Measurements from ENCODE around the gene SPTAN1.
A peak's percentile ranks its signal among the peaks of the same experiment; 100 is the strongest.
"Not testable (repeated sequence)": the region's sequence is repeated elsewhere in the genome, so short reads cannot be mapped to it uniquely, and the experiment has no call there.

The SPTAN1 gene

DNA sequence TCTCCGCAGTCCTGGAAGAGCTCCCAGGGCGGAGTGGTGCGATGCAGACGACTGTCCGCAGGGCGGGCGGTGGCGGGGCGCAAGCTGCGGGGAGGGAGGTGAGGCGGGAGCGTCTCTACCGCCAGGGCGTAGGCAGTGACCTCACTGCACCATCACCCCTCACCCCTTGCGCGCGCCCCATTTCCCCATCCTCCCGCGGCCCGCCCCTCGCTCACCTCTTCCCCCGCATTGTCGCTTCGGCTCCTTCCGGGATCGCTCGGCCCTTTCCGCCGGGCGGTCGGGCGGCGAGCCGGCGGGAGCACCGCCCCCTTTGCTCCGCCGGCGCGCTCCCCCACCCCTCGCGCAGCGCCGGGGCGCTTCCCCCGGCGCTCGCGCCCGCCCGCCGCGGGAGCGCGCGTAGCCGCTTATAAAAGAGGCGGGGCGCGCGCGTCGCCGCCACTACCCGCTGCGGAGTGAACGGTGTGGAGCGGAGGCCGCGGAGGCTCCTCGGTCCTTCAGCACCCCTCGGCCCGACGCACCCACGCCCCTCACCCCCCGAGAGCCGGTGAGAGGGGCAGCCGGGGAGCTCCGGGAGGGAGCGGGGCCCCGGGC is at the start of gene SPTAN1:
SPTAN1 (plus strand) TSS at position 435 of the 591 bp plus-strand sequence. CDS start 14,154 bp downstream, outside the sequence.
- no peak for DNase-seq (ENCODE audit: low read depth)

DNA sequence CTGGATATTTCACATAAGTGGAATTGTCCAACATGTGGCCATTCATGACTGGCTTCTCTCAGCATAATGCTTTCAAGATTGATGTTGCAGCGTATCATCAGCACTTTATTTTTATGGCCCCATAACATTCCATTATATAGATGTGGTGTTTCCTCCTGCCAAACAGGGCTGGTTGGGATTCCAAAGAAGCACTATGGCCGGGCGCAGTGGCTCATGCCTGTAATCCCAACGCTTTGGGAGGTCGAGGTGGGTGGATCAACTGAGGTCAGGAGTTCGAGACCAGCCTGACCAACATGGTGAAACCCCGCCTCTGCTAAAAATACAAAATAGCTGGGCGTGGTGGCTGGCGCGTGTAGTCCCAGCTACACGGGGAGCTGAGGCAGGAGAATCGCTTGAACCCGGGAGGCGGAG is 49.0 kb upstream of the SPTAN1 start:
- DNase-seq (ENCODE audit: low read depth) = peak; percentile 75

DNA sequence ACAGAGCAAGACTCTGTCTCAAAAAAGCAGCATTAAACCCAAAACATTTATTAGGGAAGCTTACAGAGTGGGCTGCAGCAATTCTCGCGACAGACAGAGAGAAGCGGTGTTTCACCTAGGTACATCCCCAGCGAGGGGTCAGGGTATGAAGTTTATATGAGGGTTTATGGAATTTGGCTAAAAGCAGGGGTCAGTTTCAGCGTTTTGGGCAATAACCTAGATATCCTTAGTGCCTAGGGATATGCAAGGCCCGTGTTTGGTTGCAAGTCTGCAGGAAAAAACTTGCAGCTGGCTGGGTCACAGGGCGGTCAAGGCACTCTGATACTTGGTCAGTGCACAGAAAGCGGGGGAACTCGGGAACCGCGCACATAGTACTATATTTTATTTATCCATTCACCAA is 48.5 kb upstream of the SPTAN1 start:
- DNase-seq (ENCODE audit: low read depth) = no peak

DNA sequence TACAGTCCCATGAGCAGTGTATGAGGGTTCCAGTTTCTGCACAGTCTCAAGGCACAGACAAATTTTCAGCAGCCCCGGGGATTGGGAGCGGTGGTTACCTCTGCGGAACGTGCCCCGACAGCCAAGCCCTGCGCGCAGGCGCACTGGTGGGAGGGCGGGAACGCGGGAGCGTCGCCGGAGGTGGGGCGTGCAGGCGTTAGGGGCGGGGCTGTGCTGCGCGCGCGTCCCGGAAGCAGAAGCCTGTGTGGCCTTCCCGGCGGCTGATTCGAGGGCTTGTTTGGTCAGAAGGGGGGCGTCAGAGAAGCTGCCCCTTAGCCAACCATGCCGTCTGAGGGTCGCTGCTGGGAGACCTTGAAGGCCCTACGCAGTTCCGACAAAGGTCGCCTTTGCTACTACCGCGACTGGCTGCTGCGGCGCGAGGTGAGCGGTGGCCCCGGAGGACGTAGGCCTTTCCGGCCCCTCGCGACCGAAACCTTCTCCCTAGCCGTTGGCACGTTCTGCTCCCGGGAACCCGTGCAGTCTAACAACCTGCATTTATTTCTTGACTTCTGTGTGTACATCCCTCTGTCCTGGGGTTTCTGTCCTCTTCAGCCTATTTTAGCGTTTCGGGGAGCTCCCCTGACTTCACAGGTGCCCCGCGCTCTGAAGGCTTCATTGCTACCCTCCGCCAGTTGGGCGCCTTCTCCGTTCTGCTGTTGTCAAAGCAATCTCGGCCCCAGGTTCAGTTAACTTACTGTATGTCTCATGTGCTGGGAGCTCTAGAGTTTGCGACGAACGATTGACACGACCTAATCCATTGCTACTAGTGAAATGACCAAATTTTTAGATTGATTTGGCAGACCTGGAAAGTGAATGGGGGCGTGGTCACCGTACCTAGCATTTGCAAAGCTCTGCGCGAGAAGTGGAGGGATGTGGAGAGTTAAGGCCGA is 47.6 kb upstream of the SPTAN1 start, which contains the start of gene GLE1:
GLE1 (plus strand) TSS at position 235 of the 929 bp plus-strand sequence; CDS start at position 322, 87 bp downstream.
- DNase-seq (ENCODE audit: low read depth) = peak; percentile 32

DNA sequence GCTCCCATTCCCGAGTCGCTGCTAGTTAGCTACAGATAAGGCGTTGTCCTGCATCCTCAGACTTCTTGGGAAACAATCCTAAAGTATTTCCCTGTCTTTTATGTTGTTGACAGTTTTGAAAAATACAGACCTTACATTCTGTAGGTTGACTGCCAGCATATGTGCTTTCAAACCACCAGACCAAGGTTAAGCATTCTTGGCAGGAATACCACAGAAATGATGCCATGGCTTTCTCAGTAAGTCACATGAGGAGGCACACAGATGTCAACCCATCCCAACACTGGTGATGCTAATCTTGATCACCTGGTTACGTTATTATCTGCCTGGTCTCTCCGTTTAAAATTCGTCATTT is 47.0 kb upstream of the SPTAN1 start:
- DNase-seq (ENCODE audit: low read depth) = peak; percentile 39

DNA sequence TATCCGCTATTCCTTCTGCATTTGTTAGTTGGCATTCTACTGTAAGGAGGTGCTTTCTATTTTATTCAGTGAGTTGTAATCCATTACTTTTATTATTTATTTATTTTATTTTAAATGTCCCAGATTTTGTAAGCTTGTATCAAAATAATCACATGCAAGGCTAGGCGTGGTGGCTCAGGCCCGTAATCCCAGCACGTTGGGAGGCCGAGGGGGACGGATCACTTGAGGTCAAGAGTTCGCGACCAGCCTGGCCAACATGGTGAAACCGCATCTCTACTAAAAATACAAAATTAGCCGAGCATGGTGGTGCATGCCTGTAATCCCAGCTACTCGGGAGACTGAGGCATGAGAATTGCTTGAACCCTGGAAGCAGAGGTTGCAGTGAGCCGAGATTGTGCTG is 46.5 kb upstream of the SPTAN1 start:
- not testable (repeated sequence) for DNase-seq (ENCODE audit: low read depth)

DNA sequence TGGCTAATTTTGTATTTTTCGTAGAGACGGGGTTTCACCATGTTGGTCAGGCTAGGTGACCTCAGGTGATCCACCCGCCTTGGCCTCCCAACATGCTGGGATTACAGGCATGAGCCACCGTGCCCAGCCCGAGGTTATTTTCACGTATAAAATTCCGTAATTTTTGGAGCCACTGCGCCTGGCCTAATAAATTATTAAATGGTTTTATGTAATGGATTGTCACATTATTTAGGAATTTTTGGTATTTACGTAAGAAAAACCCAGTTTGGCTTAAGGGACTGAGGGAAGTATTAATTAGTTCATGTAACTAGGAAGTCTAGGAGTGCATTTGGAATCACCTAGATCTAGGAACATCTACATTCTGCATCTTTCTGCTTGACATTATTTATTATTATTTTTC is 39.6 kb upstream of the SPTAN1 start:
- DNase-seq (ENCODE audit: low read depth) = no peak

DNA sequence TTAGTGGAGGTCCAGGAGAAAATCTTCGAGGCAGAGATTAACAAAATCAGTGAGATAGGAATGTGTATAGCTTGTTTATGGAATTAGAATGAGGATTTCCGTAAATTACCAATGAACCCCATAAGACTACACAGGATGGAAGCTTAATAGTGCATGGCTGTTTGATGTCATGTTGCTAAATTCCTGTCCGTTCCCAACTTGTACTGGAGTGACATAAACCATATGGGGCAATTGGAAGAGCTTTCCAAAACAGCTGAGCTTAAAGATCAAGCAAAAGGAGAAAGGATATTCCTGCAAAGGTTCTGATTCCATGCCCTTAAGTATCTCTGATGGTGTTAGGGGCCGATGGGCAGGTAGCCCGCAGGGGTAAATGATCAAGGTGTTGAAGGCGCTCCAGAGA is 30.4 kb upstream of the SPTAN1 start:
- DNase-seq (ENCODE audit: low read depth) = no peak

DNA sequence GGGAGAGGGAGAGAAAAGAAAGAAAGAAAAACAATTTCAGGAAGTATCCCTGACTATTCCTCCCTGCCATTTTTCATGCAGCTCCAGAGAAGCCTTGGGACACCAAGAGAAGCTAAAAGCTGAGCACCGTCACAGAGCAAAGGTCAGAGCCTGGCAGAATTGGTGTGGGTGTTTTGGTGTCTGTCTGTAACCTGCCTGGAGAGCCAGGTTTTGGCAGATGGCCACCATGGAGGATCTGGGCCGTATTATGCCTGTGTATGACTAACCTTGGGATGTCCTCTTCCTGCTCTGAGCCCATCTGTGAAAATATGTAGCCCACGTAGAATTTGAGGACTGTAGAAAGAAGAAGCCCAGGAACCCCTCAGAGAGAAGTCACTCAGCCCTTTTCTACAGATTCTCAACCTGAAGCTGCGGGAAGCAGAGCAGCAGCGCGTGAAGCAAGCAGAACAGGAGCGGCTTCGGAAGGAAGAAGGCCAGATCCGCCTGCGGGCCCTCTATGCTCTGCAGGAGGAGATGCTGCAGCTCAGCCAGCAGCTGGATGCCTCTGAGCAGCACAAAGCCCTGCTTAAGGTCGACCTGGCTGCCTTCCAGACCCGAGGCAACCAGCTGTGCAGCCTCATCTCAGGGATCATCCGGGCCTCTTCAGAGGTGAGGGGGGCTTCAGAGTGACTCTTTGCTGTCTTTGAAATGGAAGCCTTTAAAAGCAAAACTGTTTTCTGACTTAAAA is 29.0 kb upstream of the SPTAN1 start:
- no peak for DNase-seq (ENCODE audit: low read depth)

DNA sequence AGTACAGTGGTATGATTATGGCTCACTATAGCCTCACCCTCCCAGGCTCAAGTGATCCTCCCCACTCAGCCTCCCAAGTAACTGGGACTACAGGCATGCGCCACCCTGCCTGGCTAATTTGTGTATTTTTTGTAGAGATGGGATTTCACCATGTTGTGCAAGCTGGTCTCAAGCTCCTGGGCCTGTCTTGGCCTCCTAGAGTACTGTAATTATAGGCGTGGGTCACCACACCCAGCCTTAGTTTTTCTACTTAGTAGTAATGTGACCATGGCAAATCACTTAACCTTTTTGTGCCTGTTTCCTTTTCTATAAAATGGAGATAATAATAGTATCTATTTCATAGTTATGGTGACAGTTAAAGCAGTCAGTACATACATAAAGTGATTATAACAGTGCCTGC is 25.7 kb upstream of the SPTAN1 start:
- DNase-seq (ENCODE audit: low read depth) = no peak

DNA sequence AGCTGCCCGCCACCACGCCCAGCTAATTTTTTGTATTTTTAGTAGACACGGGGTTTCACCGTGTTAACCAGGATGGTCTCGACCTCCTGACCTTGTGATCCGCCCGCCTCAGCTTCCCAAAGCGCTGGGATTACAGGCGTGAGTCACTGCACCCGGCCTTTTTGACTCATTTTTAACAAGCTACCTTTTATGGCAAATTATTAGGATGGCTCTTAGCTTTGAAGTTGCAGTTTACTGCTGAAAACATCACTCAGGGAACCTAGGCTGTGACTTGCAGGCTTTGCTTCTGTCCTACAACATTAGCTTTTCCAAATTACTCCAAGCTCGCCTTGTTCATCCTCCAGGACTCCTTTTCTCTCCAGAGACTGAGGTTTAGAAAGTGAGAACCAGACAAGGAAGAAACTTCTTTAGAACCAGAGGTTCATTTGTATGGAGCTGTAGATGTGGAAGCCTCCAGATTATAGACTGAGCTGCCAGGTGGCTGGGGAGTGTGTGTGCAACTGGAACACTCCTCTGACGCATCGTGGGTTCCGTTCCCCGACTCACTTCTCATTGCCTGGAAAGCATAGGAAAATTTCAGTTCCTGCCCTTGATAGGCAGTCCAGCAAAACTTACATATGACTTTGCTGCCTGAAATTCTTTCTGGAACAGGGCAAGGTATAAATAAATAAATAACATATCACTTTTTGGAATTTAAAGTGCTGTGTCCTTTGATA is 23.8 kb upstream of the SPTAN1 start:
- DNase-seq (ENCODE audit: low read depth) = no peak

DNA sequence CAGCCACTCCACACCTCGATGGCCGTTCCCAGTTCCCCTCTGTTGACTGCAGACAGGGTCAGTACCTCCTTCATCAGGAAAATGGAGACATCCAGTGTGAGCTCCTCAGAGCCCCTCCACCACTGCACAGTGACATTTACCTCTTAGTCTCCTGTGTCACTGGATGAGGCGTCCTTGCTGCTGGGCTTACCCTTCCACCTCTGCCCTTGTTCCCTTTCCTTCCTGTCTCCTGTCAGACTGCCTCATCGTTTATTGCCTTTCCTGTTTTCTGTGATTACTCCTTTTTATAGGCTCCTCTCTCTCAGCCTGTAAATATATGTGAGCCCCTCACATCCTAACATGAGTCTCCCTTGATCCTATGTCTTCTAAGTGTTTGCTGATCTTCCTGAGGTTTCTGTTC is 23.2 kb upstream of the SPTAN1 start:
- DNase-seq (ENCODE audit: low read depth) = no peak

DNA sequence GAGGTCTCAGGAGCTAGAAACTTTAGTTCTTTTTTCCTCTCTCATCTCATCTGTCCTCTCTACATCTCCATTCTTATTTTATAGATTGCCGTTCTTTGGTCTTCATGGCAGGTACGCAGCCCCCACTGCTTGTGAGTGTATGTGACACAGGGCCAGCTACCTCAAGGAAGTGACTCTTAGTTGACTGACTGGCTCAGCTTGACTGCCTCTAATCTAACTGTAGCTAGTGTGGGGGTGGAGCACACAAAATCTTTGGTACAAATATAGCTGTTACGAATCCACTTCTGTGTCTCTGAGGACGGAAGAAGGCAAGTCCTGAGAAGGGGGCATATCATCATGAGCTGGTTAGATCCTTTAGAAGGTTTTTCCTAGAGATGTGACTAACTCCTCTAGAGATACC is 19.8 kb upstream of the SPTAN1 start:
- no peak for DNase-seq (ENCODE audit: low read depth)

DNA sequence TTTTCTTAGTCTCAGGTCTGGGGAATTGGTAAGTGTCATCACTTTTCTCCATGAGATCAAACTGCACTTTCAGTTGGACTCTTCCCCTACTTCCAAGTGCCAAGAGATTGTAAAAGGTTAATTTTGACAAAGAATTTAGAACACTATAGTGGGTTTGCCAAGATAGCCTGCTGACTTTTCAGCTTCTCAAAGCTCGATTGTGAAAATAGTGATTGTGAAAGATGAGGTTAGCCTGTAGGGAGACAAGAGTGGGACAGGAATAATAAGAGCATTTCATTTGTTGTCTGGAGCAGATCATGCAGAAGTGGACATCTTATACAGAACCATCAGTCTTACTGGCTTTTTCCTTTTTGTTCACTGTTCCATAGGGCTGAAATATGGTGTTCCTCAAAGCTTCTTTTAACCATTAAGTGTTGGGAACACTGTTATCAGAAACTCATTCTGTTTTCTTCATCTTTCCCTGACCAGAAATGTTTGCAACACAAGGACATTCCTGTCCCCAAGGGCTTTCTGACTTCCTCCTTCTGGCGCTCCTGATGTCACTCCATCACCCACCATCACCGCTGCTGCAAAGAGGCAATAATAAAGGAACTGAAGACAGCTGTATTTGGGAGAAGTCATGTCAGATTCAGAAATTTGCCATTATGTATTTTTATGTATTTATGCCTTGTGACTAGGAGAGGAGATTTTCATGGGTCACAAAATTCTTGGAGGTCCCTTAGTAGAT is 11.6 kb upstream of the SPTAN1 start:
- DNase-seq (ENCODE audit: low read depth) = no peak

DNA sequence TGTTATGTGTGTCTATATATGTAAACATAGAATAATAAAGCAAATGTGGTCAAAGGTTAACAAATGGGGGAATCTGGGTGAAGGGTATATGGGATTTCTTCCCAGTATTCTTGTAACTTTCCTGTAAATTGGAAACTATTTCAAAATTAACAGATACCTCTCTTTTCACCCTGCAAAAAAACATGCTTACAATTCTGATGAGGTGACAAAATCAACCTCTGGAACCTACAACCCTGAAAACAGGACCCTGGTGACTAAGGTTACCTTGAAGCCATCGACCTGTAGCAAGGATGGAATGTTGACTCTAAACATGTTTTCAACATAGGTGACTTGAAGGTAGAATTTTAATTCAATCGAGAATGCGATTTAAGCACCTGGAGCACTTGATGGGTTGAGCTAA is 5.9 kb upstream of the SPTAN1 start:
- DNase-seq (ENCODE audit: low read depth) = no peak

DNA sequence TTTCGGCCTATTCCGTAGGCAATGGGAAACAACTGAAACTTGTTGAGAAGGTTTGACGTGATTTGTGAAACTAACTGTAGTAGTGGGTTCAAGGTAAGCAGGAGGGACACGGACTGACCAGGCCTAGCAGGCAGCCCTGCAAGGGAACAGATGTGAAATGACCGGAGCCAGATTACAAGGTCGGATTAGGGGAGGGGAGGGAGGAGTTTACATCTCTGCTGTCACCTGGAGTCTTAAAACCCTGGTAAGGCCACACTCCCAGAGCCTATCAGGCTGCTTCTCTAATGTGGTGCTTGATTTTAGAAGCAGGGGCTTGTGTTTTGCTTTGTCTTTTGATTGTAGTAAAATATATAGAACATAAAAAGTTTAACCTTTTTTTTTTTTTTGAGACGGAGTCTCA is 3.5 kb upstream of the SPTAN1 start:
- no peak for DNase-seq (ENCODE audit: low read depth)

DNA sequence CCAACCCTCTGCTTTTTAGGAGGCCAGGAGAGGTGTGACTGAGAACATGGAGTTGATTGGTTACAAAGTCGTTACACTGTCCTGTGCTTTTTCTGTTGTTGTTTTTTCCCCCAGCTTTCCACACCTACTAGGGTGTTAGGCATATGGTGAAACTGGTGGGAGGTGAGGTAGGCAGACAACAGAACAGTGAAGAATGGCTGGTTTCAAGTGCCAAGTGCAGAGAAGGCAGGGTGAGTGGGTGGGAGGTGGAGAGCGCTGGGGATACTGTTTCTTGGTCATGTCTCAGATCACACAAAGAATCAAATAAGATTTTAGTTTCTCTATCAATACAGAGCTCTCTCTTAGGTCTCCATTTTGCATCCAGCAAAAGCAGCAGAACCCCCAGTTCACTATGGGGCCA is 2.2 kb upstream of the SPTAN1 start:
- no peak for DNase-seq (ENCODE audit: low read depth)

DNA sequence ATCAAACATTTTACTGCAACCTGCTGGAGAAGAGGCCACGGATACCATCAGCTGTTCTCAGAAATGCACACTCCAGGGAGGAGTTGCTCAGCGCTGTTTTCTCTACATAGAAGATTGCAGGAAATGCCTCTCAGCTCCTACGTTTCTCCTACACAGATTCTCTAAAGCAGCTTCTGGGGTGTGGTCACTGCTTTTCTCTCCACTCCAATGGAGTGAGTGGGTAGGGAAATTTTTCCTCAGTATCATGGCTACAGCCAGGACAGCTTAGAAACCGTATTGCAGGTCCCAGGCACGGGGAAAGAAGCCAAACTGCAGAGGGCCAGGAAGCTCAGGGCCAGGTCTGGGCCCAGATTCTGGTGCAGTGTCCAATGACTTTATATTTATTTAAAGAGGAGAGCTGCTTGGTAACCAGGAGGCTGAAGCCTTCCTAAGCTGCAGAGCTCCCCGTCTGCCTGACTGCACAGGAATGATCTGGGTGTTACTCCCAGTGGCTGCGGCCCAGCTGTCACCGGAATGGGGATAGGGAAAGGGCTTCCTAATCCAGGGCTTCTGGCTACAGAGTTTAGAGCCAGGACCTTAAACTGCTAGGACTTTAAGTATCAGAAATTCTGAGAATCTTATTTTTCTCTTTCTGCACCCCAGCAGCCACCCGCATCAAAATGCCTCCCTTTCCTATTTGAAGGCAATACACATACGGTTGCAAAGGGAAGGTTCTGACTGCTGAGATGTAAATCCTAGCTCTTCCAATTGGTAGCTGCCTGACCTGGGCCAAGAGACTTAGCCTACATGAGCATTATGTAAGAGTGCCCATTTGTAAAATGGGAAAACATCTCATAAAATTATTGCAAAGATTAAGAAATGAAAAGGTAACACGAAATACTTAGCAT is 1.4 kb upstream of the SPTAN1 start:
- DNase-seq (ENCODE audit: low read depth) = no peak

DNA sequence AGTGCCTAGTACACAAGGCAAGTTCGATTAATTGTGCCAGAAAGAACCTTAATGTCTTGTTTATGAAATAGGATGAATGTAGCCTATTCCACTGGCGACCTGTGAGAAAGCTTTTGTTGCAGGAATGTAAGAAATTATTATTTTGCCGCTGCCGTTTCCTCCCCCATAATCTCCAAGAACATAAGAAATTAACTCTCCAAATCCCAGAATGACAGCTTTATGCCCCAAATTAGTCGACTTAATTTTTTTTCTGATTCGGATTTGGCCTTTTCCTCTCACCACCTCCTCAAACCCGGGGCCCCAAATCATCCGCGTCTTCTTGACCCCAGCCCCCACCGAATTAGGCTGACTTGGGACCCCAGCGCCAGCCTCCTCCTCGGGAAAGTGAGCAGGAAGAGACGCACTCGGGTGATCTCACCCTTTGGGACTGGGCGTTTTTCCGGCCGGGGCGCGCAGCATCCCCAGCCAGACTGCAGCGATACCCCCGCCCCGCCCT is 682 bp upstream of the SPTAN1 start:
- DNase-seq (ENCODE audit: low read depth) = no peak

DNA sequence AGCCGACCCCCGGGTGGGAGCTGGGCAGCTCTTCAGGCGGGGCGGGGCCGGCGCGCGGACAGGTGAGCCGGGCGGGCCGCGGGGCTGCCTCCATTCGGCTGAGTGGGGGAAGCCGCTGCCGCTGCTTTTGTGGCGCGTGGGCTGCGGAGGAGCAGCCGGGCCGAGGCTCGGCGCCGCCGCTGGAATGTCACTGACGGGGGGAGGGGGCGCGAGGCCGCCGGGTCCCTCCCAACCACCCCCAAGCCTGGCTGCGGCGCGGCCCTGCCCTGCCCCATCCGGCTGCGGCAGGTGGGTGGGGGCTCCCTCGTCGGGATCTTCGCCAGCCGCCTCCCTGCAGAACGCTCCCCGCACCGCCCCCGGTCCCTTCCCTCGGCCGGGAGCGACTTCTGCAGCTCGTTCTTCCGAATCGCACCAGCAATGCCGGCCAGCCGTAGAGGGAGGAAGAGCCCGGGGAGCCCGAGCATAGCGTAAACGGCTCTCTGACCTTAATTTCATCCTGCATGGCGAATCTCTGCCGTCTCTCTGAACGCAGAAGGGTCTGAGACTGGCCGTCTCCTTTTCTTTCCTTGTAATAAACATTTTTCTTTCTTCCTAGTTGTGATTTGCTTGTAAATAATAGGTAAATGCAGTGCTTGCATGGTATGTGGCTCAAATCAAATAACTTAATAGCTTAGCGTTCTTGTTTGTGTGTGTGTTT is 505 bp downstream of the SPTAN1 start:
- DNase-seq (ENCODE audit: low read depth) = no peak
